Sigmoid colon (tissue), 4 donors: ENCODE data around the gene GNAI3.

ENCODE experiments used
- EP300 ChIP-seq, 4 donors: sonication (generic); formaldehyde crosslinking; IDR thresholded peaks; one replicate each; pipeline ENCODE4 v1.6.1; 2017; ENCODE audit warnings: antibody characterized with exemption in 4 of 4
- POLR2A ChIP-seq, 2 donors: fragments of 450-650 bp; IDR thresholded peaks; one replicate each; pipeline ENCODE4 v1.6.1; 2016; ENCODE audit warnings: antibody characterized with exemption in 2 of 2, mild to moderate bottlenecking in 2 of 2, moderate library complexity in 2 of 2
- POLR2AphosphoS5 ChIP-seq, 4 donors: sonication (generic); formaldehyde crosslinking; IDR thresholded peaks; one replicate each; pipeline ENCODE4 v1.6.1; 2017; ENCODE audit warnings: antibody characterized with exemption in 4 of 4
- TF ChIP-seq, protein P1 (sequence below), 4 experiments: fragments of 450-650 bp in 3 of 4; fragments of 200-600 bp in 1 of 4; IDR thresholded peaks; one replicate each; pipeline ENCODE4 v1.5.1; 2016 to 2019; ENCODE audit warnings: antibody characterized with exemption in 4 of 4, mild to moderate bottlenecking in 3 of 4, moderate library complexity in 2 of 4

DNA sequence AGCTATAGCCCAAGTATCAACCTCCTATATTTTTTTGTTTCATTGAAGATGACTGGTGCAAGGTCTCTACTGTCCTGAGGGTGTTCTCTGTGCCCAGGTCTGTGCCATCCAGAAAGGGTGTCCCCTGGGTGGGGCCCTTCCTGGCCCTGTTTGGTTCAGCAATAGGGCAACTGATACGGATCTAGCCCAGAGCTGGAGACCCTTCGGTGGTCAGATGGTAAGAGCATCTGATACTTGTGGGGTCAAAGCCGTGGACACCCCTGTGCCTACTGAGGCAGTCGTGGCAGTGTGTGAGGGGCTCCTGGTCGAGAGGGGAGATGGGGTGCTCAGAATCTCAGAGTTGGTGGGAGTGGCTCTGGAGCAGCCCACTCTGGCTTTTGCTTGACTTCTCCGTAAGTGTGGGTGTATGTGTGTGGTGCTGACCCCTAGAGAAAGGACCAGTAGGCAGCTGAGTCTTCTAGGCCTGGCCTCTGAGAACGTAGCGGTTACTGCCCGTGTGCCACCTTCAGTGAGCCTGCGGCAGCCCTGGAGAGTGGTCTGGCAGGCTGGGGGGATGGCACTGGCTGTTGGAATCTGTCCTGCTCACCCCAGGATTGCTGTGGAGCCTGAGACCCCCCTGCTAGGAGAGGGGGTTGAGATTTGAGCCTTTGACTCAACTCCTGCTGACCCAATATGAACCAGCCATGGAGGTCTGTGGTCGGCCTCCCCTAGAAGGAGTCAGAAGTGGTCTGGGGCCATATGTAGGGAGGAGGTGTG, 73.9 kb downstream of the GNAI3 start:
- TF ChIP-seq, protein P1, sequence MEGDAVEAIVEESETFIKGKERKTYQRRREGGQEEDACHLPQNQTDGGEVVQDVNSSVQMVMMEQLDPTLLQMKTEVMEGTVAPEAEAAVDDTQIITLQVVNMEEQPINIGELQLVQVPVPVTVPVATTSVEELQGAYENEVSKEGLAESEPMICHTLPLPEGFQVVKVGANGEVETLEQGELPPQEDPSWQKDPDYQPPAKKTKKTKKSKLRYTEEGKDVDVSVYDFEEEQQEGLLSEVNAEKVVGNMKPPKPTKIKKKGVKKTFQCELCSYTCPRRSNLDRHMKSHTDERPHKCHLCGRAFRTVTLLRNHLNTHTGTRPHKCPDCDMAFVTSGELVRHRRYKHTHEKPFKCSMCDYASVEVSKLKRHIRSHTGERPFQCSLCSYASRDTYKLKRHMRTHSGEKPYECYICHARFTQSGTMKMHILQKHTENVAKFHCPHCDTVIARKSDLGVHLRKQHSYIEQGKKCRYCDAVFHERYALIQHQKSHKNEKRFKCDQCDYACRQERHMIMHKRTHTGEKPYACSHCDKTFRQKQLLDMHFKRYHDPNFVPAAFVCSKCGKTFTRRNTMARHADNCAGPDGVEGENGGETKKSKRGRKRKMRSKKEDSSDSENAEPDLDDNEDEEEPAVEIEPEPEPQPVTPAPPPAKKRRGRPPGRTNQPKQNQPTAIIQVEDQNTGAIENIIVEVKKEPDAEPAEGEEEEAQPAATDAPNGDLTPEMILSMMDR (IDR thresholded peaks at IDR 0.05) = no peak
- TF ChIP-seq POLR2A (IDR thresholded peaks at IDR 0.05) = no peak
- no peak for TF ChIP-seq EP300 (IDR thresholded peaks at IDR 0.05)
- no peak for TF ChIP-seq POLR2AphosphoS5 (IDR thresholded peaks at IDR 0.05)
